Activated CD4-positive, CD25-positive, alpha-beta regulatory T cell treated with anti-CD3 and anti-CD28 coated beads, Interleukin-2, amount 50 U/mL, for 16 hours (primary cell): ENCODE results near the gene FCGR1A.
"Not testable (repeated sequence)": the region's sequence is repeated elsewhere in the genome, so short reads cannot be mapped to it uniquely, and the experiment has no call there.

Source experiments
- DNase-seq: peaks from one replicate; pipeline ENCODE4 v3.0.0-alpha.2; 2020; ENCODE audit warnings: low read depth, low spot score

The FCGR1A gene

DNA sequence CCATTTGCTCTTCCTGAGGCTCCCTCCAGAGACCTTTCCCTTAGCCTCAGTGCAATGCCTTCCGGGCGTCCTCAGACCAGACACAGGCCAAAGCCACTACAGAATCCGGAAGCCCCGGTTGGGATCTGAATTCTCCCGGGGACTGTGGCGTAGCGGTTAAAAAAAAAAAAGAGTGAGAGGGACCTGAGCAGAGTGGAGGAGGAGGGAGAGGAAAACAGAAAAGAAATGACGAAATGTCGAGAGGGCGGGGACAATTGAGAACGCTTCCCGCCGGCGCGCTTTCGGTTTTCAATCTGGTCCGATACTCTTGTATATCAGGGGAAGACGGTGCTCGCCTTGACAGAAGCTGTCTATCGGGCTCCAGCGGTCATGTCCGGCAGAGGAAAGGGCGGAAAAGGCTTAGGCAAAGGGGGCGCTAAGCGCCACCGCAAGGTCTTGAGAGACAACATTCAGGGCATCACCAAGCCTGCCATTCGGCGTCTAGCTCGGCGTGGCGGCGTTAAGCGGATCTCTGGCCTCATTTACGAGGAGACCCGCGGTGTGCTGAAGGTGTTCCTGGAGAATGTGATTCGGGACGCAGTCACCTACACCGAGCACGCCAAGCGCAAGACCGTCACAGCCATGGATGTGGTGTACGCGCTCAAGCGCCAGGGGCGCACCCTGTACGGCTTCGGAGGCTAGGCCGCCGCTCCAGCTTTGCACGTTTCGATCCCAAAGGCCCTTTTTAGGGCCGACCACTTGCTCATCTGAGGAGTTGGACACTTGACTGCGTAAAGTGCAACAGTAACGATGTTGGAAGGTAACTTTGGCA is 50.0 kb downstream of the FCGR1A start:
- not testable (repeated sequence) for DNase-seq

DNA sequence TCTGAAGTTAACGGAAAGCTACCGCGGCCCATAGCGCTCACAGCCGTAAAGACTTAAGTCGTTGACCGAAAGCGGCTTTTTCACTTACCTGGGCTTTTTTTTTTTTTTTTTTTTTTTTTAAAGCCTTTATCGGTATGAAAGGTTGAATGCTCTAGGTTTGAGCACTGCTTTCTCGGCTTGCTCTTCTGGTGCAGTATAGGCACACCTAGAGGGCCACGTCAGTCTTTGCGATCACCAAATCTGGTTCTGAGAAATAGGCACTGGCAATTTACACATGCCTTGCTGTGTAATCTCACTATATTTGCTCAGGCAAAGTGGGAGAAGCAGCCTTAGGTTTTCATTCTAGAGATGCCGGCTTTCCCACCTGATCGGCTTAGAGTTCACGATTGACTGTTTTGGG is 50.6 kb downstream of the FCGR1A start:
- not testable (repeated sequence) for DNase-seq

DNA sequence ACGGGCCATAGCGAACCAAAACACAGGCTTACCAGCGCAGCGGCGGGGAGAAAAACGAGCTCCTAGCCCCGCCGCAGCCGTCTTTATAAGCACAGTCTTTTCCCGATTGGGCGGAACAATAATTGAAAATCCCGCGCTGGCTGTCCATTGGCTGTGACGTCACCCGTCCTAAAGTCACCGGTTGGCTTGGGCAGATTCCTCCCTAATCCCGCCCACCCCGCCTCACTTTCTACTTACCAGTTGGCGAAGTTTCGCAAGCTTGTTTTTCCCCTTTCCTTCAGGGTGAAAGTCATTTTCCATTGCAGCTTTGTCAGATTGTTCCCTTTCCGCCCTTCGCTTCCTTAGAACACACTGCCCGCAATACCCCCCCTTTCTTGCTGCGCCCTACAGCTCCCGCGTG is 58.7 kb downstream of the FCGR1A start:
- not testable (repeated sequence) for DNase-seq
